Measurements from ENCODE around the gene PTPRCAP. TPM values are rescaled to one million over a fixed set of nuclear protein-coding genes. Genes with fewer than 3 reads are reported as not detected.

The PTPRCAP gene, protein sequence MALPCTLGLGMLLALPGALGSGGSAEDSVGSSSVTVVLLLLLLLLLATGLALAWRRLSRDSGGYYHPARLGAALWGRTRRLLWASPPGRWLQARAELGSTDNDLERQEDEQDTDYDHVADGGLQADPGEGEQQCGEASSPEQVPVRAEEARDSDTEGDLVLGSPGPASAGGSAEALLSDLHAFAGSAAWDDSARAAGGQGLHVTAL
- total RNA-seq: 0.63 TPM

DNA sequence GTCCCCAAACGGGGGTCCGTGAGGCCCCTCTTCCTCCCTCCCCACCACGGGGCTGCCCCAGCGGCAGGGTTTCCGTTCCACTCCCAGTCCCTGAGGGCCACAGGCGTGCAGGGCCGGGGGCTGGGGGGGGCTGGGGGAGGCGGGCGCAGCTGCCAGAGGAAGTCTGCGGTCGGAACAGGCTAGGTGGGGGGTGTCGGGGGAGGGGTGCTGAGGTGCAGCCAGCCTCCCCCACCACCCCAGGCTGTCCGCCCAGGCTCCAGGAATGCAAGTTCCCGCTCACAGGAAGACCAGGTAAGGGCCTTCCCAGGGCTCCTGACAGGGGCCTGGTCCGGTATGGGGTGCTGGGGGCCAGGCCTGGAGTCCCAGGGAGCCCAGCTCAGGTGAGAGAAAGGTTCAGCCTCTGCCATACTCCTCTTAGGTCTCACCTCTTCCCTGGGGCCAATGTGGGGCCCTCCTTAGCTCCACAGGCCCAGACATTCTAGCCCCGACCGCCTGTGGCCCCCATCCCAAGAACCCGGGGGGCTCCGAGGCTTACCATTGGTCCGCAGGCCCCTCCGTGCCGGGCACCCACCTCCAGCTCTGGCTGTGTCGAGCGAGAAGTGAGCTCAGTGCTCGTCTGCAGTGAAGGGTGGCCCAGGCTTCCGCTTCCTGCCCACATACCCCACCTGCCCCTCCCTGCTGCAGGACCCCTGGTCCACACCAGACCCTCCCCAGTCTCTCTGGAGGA is at the start of gene PTPRCAP:
Gene PTPRCAP (minus strand): TSS at position 601 of the 727 bp plus-strand sequence. CDS start 63 bp downstream, at position 538.

DNA sequence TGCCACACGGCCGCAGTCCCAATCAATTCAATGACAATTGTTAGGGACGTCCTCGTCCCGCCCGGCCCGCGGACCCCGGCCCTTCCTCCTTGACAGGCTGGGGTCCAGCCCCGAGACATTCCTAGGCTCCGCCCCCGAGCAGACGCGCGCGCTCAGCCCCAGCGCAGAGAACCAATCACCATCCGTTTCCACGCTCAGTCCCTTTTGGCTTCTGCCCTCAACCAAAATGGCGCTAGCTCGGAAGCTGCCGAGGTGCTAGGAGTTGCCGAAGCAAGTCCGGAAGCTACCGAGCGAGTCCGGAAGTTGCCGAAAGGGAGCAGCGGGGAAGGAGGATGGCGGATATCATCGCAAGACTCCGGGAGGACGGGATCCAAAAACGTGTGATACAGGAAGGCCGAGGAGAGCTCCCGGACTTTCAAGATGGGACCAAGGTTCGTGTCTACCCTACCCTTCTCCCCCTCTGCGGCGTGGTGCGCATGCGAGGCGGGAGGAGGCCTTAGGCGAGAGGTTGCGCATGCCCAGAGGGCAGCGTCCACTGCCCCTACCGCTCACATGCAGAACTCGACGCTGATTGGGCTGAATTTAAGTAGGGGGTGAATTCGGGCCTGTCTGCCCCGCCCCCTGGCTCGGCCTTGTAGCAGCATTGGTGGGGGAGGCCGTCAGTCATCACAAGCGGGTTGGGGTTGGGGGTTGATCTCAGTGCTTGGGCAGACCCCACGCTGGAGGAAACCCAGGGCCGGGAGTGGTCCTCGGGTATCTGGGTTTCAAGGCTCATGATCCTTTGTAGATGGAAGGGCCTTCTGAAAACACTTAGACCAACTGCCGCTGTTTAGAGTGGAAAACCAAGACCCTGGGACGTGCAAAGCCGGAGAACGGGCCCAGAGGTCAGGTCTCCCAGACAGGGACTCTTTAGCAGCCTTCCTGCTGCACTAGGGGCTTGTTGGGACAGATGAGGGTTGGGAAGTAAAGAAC is 45.6 kb upstream of the PTPRCAP start, which contains the start of gene AIP:
Gene AIP (plus strand): TSS at position 200 of the 972 bp plus-strand sequence. CDS start 133 bp downstream, at position 333.

DNA sequence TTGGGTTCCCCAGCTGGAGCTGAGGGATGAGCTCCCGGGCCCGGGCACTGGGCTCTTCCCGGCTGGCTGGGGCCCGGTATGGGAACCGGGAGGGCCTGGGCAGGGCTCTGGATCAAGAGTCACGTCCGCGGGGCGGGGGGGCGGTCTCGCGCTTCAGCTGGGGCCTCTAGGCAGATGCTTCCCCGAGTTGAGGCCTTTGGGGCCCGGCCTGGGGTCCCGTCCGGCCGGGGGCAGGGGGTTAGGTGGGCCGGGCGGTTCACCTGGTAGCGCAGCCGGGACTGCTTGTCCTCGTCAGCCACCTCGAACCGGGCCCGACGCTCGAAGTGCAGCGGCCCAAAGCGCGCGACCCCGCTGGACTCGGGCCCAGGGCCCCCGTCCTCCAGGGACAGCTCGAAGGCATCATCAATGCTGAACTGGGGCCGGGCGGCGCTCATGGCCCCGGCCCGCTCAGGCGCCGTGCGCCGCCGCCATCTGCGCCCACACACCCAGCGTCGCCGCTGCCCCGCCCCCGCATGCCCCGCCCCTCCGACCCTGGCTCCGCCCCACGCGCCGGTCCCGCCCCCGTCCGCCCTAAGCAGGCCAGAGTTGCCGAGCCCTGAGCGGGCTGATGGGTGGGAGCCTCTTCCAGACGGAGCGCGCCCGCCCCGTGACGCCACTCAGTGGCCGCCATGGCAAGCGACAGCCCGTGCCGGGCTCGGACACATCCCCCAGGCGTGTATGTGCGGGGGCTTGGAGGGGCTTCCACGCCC is 31.5 kb upstream of the PTPRCAP start, which contains the start of gene TMEM134:
Gene TMEM134 (minus strand): TSS at position 493 of the 749 bp plus-strand sequence. CDS start 59 bp downstream, at position 434.

DNA sequence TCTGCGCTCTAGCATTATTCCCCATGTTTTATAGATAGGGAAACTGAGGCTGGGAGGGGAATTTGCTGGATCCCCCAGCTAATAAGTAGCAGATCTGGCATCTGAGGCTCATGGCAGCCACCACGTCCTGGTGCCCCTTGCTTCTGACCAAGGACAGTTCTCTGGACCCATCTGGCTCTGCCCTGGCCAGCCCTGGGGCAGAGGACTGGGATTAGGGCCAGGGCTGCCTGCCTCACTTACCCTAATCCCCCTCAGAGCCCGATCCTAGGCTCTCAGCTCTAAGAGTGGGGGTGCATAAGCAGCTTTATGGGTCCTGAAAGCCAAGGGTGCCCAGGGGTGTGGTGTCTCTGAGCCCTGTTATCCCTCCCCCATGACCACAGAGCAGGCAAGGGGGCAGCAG is 17.6 kb upstream of the PTPRCAP start, which contains the start of gene CABP4:
Gene CABP4 (plus strand): TSS at position 301 of the 400 bp plus-strand sequence. CDS start 70 bp downstream, at position 371.

DNA sequence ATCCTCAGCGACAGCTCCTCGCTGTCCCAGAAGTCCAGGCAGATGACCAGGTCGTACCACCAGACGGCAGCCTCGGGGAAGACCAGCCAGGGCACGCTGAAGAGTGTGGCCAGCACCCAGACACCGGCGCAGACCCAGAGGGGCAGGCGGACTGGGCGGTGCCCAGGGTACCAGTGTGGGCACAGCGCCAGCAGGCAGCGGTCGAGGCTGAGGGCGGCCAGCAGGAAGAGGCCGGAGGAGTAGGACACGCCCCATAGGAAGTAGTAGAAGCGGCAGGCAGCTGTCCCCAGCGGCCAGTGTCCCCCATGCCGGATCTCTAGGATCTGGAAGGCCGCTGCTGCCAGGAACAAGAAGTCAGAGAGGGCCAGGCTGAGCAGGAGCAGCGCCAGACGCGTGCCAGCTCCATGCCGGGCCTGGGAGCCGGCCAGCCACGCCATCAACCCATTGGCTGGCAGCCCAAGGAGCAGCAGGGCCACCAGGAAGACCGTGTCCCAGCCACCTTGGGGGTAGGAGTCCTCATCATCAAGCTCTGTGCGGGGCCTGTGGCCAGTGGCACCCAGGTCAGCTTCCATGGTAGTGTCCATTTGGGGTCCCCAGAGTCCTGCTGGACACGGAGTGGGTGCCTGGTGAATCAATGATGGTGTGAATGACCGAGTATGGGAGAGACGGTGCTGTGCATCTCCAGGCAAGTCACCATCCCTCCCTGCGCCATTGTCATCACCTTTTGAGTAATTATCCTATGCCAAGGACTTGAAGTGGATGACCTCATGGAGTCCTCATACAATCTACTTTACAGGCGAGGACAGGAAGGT is 14.9 kb upstream of the PTPRCAP start, which contains the start of gene GPR152:
Gene GPR152 (minus strand): TSS at position 589 of the 812 bp plus-strand sequence. CDS start 5 bp downstream, at position 584.

DNA sequence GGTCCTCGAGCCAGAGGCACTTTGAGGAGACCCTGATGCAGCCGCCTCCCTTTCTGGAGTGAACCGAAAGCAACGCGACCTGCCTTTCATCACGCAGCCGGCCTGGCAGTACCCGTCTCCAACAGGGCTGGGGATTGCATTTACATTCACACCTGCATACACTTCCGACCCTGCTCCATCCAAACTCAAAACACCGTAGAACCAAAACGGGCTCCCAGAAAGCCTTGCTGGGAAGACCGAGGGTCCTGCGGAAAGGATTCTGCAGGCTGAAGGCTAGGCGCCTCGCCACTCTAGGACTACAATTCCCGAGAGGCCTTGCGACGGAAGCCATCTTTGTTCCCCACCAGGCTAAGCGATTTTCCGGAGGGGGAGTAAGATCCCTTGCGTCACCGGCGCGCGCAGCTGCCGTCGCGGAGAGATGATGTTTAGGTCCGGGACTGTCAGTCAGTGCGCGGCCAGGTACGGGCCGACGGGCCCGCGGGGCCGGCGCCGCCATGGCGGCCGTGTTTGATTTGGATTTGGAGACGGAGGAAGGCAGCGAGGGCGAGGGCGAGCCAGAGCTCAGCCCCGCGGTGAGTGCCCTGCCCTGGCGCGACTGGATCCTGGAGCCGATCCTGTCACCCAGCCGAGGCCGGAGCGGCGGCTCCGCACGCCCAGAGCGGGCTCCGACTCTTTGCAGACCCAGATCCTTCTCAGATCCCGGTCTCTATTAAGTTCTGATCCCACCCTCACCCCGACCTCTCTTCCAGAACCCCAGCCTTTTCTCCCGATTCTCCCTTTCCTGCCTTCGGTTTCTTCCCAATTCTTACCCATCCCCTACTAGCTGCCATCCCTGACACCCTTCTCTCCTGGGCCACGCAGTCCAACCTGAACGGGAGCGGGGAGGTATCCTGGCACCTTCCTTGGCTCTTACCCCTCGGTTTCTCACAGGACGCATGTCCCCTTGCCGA is 9.2 kb downstream of the PTPRCAP start, which contains the start of gene RPS6KB2:
Gene RPS6KB2 (plus strand): TSS at position 443 of the 950 bp plus-strand sequence. CDS start 52 bp downstream, at position 495.

DNA sequence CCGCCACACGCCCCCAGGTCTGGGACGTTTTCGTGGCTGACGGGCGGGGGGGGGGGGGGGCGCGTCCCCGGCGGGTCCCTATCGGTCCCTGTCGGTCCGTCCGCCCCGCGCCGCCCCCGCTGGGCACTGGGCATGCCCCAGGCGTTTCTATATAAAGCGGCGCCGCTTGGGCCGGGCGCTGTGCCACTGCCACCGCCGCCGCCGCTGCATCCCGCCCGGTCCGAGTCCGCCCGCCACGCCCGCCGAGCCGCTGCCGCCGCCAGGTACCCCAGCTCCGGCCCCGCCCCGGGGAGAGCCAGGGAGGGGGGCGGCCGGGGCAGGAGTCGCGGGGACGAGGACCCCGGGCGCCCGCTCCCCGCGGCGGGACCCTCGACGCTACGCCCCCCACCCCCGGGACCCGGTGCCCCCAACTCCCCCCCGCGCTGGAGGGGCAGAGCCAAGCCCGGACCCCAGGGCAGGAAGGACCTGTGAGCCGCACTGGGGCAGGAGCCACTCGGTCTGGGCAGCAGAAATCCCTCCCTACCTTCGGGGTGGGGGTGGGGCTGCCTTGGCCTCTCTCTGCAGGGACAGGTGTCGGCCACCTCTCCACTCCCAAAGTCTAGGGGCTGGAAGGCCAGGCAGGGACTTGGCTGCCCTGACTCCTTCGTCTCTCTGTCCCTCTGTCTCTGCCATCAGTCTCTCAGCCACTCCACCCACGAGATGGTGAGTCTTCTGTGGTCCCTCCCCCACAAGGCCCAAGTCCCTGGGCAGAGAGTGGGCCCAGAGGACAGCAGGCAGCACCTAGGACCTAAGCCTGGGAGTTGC is 21.8 kb downstream of the PTPRCAP start, which contains the start of gene CARNS1:
Gene CARNS1 (plus strand): TSS at position 178 of the 804 bp plus-strand sequence. CDS start 522 bp downstream, at position 700.

DNA sequence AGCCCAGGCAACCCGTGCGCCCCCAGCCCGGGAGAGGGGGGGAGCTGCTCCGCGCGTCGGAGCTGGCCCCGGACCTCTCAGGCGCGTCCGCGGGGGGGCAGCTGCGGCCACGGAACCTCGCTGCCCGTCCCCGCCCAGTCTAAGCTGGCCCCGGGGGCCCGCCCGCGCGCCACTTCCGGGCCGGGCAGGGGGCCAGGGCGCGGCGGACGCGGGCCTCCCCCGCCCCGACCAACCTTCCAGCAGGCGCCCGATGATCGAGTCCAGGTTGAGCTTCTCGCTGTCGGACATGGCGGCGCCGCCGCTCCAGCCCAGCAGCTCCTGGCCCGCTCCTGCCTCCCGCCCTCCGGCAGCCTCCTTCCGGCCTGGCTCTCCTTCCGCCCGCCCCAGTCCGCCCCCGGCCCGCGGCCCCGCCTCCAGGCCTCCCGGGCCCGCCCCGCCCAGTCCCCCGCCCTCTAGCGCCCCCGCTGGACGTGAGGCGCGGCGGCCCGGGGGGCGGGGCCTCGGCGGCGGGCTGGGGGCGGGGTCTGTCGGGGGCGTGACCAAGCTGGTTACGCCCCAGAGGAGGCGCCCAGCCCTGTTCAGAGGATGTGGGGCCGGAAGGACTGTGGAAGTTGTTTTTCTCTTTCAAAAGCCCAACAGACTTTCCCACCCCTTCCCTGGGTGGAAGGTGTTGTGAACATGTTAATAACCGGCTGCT is 35.8 kb downstream of the PTPRCAP start, which contains the start of gene PPP1CA:
Gene PPP1CA (minus strand): TSS at position 364 of the 697 bp plus-strand sequence. CDS start 76 bp downstream, at position 288.

DNA sequence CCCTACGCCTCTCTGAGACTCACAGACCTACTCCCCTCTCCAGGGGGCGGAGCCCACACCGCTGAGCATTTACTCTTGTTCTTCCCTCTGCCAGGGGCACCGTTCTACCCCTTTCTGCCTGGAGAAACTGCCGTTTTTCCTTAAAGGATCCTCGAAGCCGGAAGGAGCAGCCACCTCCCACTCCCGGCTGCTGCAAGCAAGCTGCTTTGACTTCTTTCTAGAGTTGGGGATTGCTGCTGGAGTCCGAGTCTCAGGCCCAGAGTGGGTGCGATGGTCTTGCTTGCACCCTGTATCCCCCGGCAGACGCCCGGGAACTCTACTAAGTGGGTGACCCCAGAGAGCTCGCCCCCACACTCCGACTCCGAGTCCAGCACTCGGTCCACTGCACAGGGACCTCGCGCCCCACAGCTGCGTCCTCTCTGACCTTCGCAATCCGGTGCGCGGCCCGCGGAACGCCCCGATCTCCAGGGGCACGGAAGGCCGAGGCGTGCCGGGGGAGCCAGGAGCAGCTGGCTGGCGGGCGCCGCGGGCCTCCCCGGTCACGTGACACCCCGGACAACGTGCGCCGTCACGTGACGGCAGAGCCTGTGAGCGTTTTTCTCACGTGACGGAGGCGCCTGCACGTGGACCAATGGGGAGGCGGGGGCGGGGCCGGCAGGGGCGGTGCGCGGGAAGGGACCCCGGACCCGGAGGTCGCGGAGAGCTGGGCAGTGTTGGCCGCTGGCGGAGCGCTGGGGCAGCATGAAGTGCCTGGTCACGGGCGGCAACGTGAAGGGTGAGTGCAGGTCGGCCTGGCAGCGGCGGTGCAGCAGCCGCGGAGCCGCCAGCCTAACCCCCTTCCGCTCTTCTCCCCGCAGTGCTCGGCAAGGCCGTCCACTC is 45.9 kb downstream of the PTPRCAP start, which contains the start of gene RAD9A:
Gene RAD9A (plus strand): TSS at position 683 of the 879 bp plus-strand sequence. CDS start 59 bp downstream, at position 742.

Small RNA genes within 50 kb of the gene (small RNA-seq; reads per million reads assigned to genes)
- gene RNU6-1238P (ENCODE audit: low replicate concordance): not detected

Other genes with a start within 250 kb of the PTPRCAP start
- gene GRK2, start 171.2 kb downstream of the PTPRCAP start, total RNA-seq: 50.7 TPM
- gene ANKRD13D, start 148.4 kb downstream of the PTPRCAP start, total RNA-seq: 57.9 TPM
- gene SSH3, start 134.2 kb downstream of the PTPRCAP start, total RNA-seq: 8.5 TPM
- gene POLD4, start 84.1 kb downstream of the PTPRCAP start, total RNA-seq: 5.9 TPM
- 0.31 TPM for gene CLCF1, start 64.1 kb downstream of the PTPRCAP start, total RNA-seq
- 27.5 TPM for gene RAD9A, start 45.7 kb downstream of the PTPRCAP start, total RNA-seq
- 57.0 TPM for gene PPP1CA, start 35.8 kb downstream of the PTPRCAP start, total RNA-seq
- 0.31 TPM for gene TBC1D10C, start 33.6 kb downstream of the PTPRCAP start, total RNA-seq
- 0.31 TPM for gene CARNS1, start 22.0 kb downstream of the PTPRCAP start, total RNA-seq
- gene RPS6KB2, start 9.2 kb downstream of the PTPRCAP start, total RNA-seq: 16.0 TPM
- gene CORO1B, start 5.8 kb upstream of the PTPRCAP start, total RNA-seq: 24.4 TPM
- not detected for gene GPR152, start 15.0 kb upstream of the PTPRCAP start, total RNA-seq
- not detected for gene CABP4, start 17.7 kb upstream of the PTPRCAP start, total RNA-seq
- 19.7 TPM for gene TMEM134, start 31.6 kb upstream of the PTPRCAP start, total RNA-seq
- gene AIP, start 45.3 kb upstream of the PTPRCAP start, total RNA-seq: 46.0 TPM
- 39.1 TPM for gene PITPNM1, start 67.7 kb upstream of the PTPRCAP start, total RNA-seq
- gene CDK2AP2, start 70.5 kb upstream of the PTPRCAP start, total RNA-seq: 6.6 TPM
- not detected for gene CABP2, start 85.8 kb upstream of the PTPRCAP start, total RNA-seq
- 151 TPM for gene GSTP1, start 146.1 kb upstream of the PTPRCAP start, total RNA-seq
- gene NDUFV1, start 169.3 kb upstream of the PTPRCAP start, total RNA-seq: 174 TPM
- gene NUDT8, start 192.3 kb upstream of the PTPRCAP start, total RNA-seq: 4.4 TPM
- gene TBX10, start 202.1 kb upstream of the PTPRCAP start, total RNA-seq: not detected
- gene ACY3, start 213.0 kb upstream of the PTPRCAP start, total RNA-seq: not detected
- not detected for gene ALDH3B2, start 236.9 kb upstream of the PTPRCAP start, total RNA-seq